ENCODE results near the gene ACSS1.

ACSS1 gene

GRCh38 chr20:25046736-25047666 lies 10.9 kb downstream of the ACSS1 start:
- no peak overlapping the region for H3K4me2 ChIP-seq (ENCODE audit: low read depth, low read length, poor library complexity, severe bottlenecking)
- no peak overlapping the region for H3K4me3 ChIP-seq (ENCODE audit: low read length, poor library complexity, severe bottlenecking)
- H3K36me3 ChIP-seq (ENCODE audit: insufficient read depth, low read length) = peaks cover 16% of the 10 kb centered on the region; the same call in 1 of the 2 replicates
- no peak overlapping the region for H2AFZ ChIP-seq (ENCODE audit: low read length)
- H3F3A ChIP-seq (ENCODE audit: low read depth) = no peaks in the 10 kb centered on the region
- TF ChIP-seq CTCF (conservative IDR thresholded peaks at IDR 0.05; ENCODE audit: low read length) = no peak
- TF ChIP-seq EZH2phosphoT487 (IDR thresholded peaks at IDR 0.05; ENCODE audit: borderline replicate concordance) = no peak
- H3K27me3 ChIP-seq (ENCODE audit: insufficient read depth, low read length, poor library complexity, severe bottlenecking) = no peaks in the 10 kb centered on the region
- peaks cover 5% of the 10 kb centered on the region for H4K20me1 ChIP-seq (ENCODE audit: insufficient read depth, low read length, poor library complexity, severe bottlenecking)
- H3K9me2 ChIP-seq (replicated peaks; ENCODE audit: low read depth, low read length) = no peaks in the 10 kb centered on the region
- peaks cover 39% of the 10 kb centered on the region for H3K4me1 ChIP-seq (ENCODE audit: insufficient read depth, low read length, poor library complexity, severe bottlenecking)
- peaks cover 45% of the 10 kb centered on the region for H3K79me2 ChIP-seq (ENCODE audit: insufficient read depth, low read length)
- H3K9me3 ChIP-seq (ENCODE audit: insufficient read depth, low read depth, low read length) = no peaks in the 10 kb centered on the region
- no peak overlapping the region for H3K9ac ChIP-seq (ENCODE audit: low read depth, low read length, poor library complexity, severe bottlenecking)

GRCh38 chr20:25046181-25046641 lies 11.7 kb downstream of the ACSS1 start:
- peaks cover 39% of the 10 kb centered on the region for H3K4me1 ChIP-seq (ENCODE audit: insufficient read depth, low read length, poor library complexity, severe bottlenecking)
- no peaks in the 10 kb centered on the region for H3K27me3 ChIP-seq (ENCODE audit: insufficient read depth, low read length, poor library complexity, severe bottlenecking)
- H3K79me2 ChIP-seq (ENCODE audit: insufficient read depth, low read length) = peaks cover 45% of the 10 kb centered on the region; the same call in 1 of the 2 replicates
- peaks cover 5% of the 10 kb centered on the region for H4K20me1 ChIP-seq (ENCODE audit: insufficient read depth, low read length, poor library complexity, severe bottlenecking)
- no peaks in the 10 kb centered on the region for H3K9me3 ChIP-seq (ENCODE audit: insufficient read depth, low read depth, low read length)
- no peak overlapping the region for H3K4me3 ChIP-seq (ENCODE audit: low read length, poor library complexity, severe bottlenecking)
- TF ChIP-seq CTCF (conservative IDR thresholded peaks at IDR 0.05; ENCODE audit: low read length) (no peak), EZH2phosphoT487 (IDR thresholded peaks at IDR 0.05; ENCODE audit: borderline replicate concordance) (no peak)
- H3K9ac ChIP-seq (ENCODE audit: low read depth, low read length, poor library complexity, severe bottlenecking) = no peak overlapping the region
- H3K36me3 ChIP-seq (ENCODE audit: insufficient read depth, low read length) = peaks cover 16% of the 10 kb centered on the region; the same call in 1 of the 2 replicates
- H3K9me2 ChIP-seq (replicated peaks; ENCODE audit: low read depth, low read length) = no peaks in the 10 kb centered on the region
- H3F3A ChIP-seq (ENCODE audit: low read depth) = no peaks in the 10 kb centered on the region
- H2AFZ ChIP-seq (ENCODE audit: low read length) = no peak overlapping the region
- H3K4me2 ChIP-seq (ENCODE audit: low read depth, low read length, poor library complexity, severe bottlenecking) = no peak overlapping the region

- H3K9me2 ChIP-seq (replicated peaks; ENCODE audit: low read depth, low read length) = no peaks in the 10 kb centered on the region
- TF ChIP-seq EZH2phosphoT487 (IDR thresholded peaks at IDR 0.05; ENCODE audit: borderline replicate concordance) = no peak
- no peak for TF ChIP-seq CTCF (conservative IDR thresholded peaks at IDR 0.05; ENCODE audit: low read length)
- no peaks in the 10 kb centered on the region for H3K9me3 ChIP-seq (ENCODE audit: insufficient read depth, low read depth, low read length)
- H3K79me2 ChIP-seq (ENCODE audit: insufficient read depth, low read length) = peaks cover 40% of the 10 kb centered on the region; the same call in 1 of the 2 replicates
- H3K27me3 ChIP-seq (ENCODE audit: insufficient read depth, low read length, poor library complexity, severe bottlenecking) = no peaks in the 10 kb centered on the region
- H3F3A ChIP-seq (ENCODE audit: low read depth) = no peaks in the 10 kb centered on the region
- no peak overlapping the region for H2AFZ ChIP-seq (ENCODE audit: low read length)
- no peak overlapping the region for H3K4me3 ChIP-seq (ENCODE audit: low read length, poor library complexity, severe bottlenecking)
- H3K4me1 ChIP-seq (ENCODE audit: insufficient read depth, low read length, poor library complexity, severe bottlenecking) = peaks cover 30% of the 10 kb centered on the region
- H3K9ac ChIP-seq (ENCODE audit: low read depth, low read length, poor library complexity, severe bottlenecking) = no peak overlapping the region
- H4K20me1 ChIP-seq (ENCODE audit: insufficient read depth, low read length, poor library complexity, severe bottlenecking) = peaks cover under 1% of the 10 kb centered on the region
- H3K36me3 ChIP-seq (ENCODE audit: insufficient read depth, low read length) = peaks cover 16% of the 10 kb centered on the region; the same call in 1 of the 2 replicates
- H3K4me2 ChIP-seq (ENCODE audit: low read depth, low read length, poor library complexity, severe bottlenecking) = no peak overlapping the region
These were observed 12.6 kb downstream of the ACSS1 start for GRCh38 chr20:25045343-25045712.

Measured in Loucy (cell line).